ENCODE measurements around the gene MALT1. TPM values are rescaled to one million over a fixed set of nuclear protein-coding genes. Genes with fewer than 3 reads are reported as not detected.

The MALT1 gene
- total RNA-seq, 1 donor from 2014 or later, result 28.4 TPM

- TF ChIP-seq EZH2phosphoT487 (IDR thresholded peaks at IDR 0.05), result no peak
- peak; percentile 42 for TF ChIP-seq CTCF (IDR thresholded peaks at IDR 0.05)
- Histone ChIP-seq H3K4me3 (peak overlapping the region; percentile 58), H3K9ac (peak overlapping the region; percentile 5), H3F3A (ENCODE audit: low read depth) (peaks cover 14% of the 10 kb centered on the region), H3K4me2 (peak overlapping the region; percentile 82), H4K20me1 (ENCODE audit: low read depth) (peaks cover 16% of the 10 kb centered on the region), H3K27ac (peak overlapping the region; percentile 57), H3K4me1 (peaks cover 19% of the 10 kb centered on the region), H2AFZ (replicated peaks) (peak overlapping the region; percentile 4), H3K79me2 (ENCODE audit: low read depth) (peaks cover 40% of the 10 kb centered on the region), H3K9me3 (ENCODE audit: low read depth) (no peaks in the 10 kb centered on the region), H3K27me3 (peaks cover 6% of the 10 kb centered on the region), H3K36me3 (no peaks in the 10 kb centered on the region)
- peaks cover 35% of the 10 kb centered on the region for H3K4me1 Mint-ChIP-seq
- H3K9me3 Mint-ChIP-seq, result no peaks in the 10 kb centered on the region
- H3K27me3 Mint-ChIP-seq (ENCODE audit: insufficient read depth, low read depth), result no peaks in the 10 kb centered on the region
- peak overlapping the region; percentile 97 for H3K4me3 Mint-ChIP-seq
- peak overlapping the region; percentile 91 for H3K27ac Mint-ChIP-seq
- H3K36me3 Mint-ChIP-seq, result peaks cover 22% of the 10 kb centered on the region
- DNase-seq (ENCODE audit: low spot score), result peak; percentile 92
These were observed 633 bp downstream of the MALT1 start for GRCh38 chr18:58671632-58672564.

GRCh38 chr18:58674159-58674558, 2.9 kb downstream of the MALT1 start:
- Histone ChIP-seq H2AFZ (replicated peaks) (no peak overlapping the region), H3K79me2 (ENCODE audit: low read depth) (peaks cover 61% of the 10 kb centered on the region), H3K4me3 (no peak overlapping the region), H3K27ac (no peak overlapping the region), H4K20me1 (ENCODE audit: low read depth) (peaks cover 16% of the 10 kb centered on the region), H3F3A (ENCODE audit: low read depth) (peaks cover 14% of the 10 kb centered on the region), H3K9me3 (ENCODE audit: low read depth) (no peaks in the 10 kb centered on the region), H3K9ac (no peak overlapping the region), H3K4me2 (no peak overlapping the region), H3K4me1 (peaks cover 19% of the 10 kb centered on the region), H3K27me3 (peaks cover 6% of the 10 kb centered on the region), H3K36me3 (no peaks in the 10 kb centered on the region)
- Mint-ChIP-seq H3K4me3 (no peak overlapping the region), H3K27ac (no peak overlapping the region), H3K4me1 (peaks cover 32% of the 10 kb centered on the region), H3K36me3 (peaks cover 26% of the 10 kb centered on the region), H3K27me3 (ENCODE audit: insufficient read depth, low read depth) (no peaks in the 10 kb centered on the region), H3K9me3 (peaks cover 4% of the 10 kb centered on the region)
- TF ChIP-seq EZH2 (IDR thresholded peaks at IDR 0.05) (no peak), EZH2phosphoT487 (IDR thresholded peaks at IDR 0.05) (no peak), CTCF (IDR thresholded peaks at IDR 0.05) (no peak)
- no peak for DNase-seq (ENCODE audit: low spot score)

GRCh38 chr18:58674863-58675472, 3.7 kb downstream of the MALT1 start:
- no peak overlapping the region for H2AFZ ChIP-seq (replicated peaks)
- H3K4me3 ChIP-seq, result no peak overlapping the region
- peaks cover 19% of the 10 kb centered on the region for H3K4me1 ChIP-seq
- Mint-ChIP-seq H3K4me1 (peaks cover 28% of the 10 kb centered on the region), H3K4me3 (no peak overlapping the region), H3K27ac (no peak overlapping the region), H3K27me3 (ENCODE audit: insufficient read depth, low read depth) (no peaks in the 10 kb centered on the region), H3K36me3 (peaks cover 26% of the 10 kb centered on the region), H3K9me3 (peaks cover 4% of the 10 kb centered on the region)
- no peak for DNase-seq (ENCODE audit: low spot score)
- H4K20me1 ChIP-seq (ENCODE audit: low read depth), result peaks cover 16% of the 10 kb centered on the region
- no peak overlapping the region for H3K4me2 ChIP-seq
- H3K36me3 ChIP-seq, result no peaks in the 10 kb centered on the region
- TF ChIP-seq CTCF (IDR thresholded peaks at IDR 0.05) (no peak), EZH2phosphoT487 (IDR thresholded peaks at IDR 0.05) (no peak), EZH2 (IDR thresholded peaks at IDR 0.05) (no peak)
- H3K9me3 ChIP-seq (ENCODE audit: low read depth), result no peaks in the 10 kb centered on the region
- H3K9ac ChIP-seq, result no peak overlapping the region
- peaks cover 14% of the 10 kb centered on the region for H3F3A ChIP-seq (ENCODE audit: low read depth)
- H3K27me3 ChIP-seq, result no peaks in the 10 kb centered on the region
- no peak overlapping the region for H3K27ac ChIP-seq
- H3K79me2 ChIP-seq (ENCODE audit: low read depth), result peaks cover 69% of the 10 kb centered on the region
